Measurements from ENCODE around the gene ZDHHC22.

ZDHHC22 gene

GRCh38 chr14:77103475-77103874, 38.1 kb downstream of the ZDHHC22 start:
- Histone ChIP-seq H3K4me1 (ENCODE audit: control insufficient read depth, insufficient read depth, low read length, poor library complexity, severe bottlenecking) (peaks cover 24% of the 10 kb centered on the region), H3K4me3 (ENCODE audit: extremely low read depth, insufficient read depth, low read length, poor library complexity, severe bottlenecking) (no peak overlapping the region), H3K36me3 (ENCODE audit: control insufficient read depth, insufficient read depth, low read length) (peaks cover 30% of the 10 kb centered on the region), H3K9me3 (ENCODE audit: control insufficient read depth, low read length) (no peaks in the 10 kb centered on the region), H3K27ac (ENCODE audit: low read depth, low read length, severe bottlenecking) (no peak overlapping the region)

- Histone ChIP-seq H3K4me1 (ENCODE audit: control insufficient read depth, insufficient read depth, low read length, poor library complexity, severe bottlenecking) (peaks cover 24% of the 10 kb centered on the region), H3K36me3 (ENCODE audit: control insufficient read depth, insufficient read depth, low read length) (peaks cover 18% of the 10 kb centered on the region), H3K9me3 (ENCODE audit: control insufficient read depth, low read length) (no peaks in the 10 kb centered on the region), H3K4me3 (ENCODE audit: extremely low read depth, insufficient read depth, low read length, poor library complexity, severe bottlenecking) (no peak overlapping the region), H3K27ac (ENCODE audit: low read depth, low read length, severe bottlenecking) (no peak overlapping the region)
- WGBS, 2 experiments (ENCODE audit: insufficient coverage in 2 of 2) = 94% methylated on average over 4 of the region's 4 CpGs; no CpG with 5 or more reads in 1 of the 2 experiments
Observed at GRCh38 chr14:77102154-77102553, 39.4 kb downstream of the ZDHHC22 start.

GRCh38 chr14:77100961-77101360, 40.6 kb downstream of the ZDHHC22 start:
- peaks cover 6% of the 10 kb centered on the region for H3K36me3 ChIP-seq (ENCODE audit: control insufficient read depth, insufficient read depth, low read length)
- H3K4me3 ChIP-seq (ENCODE audit: extremely low read depth, insufficient read depth, low read length, poor library complexity, severe bottlenecking) = no peak overlapping the region
- H3K27ac ChIP-seq (ENCODE audit: low read depth, low read length, severe bottlenecking) = no peak overlapping the region
- H3K4me1 ChIP-seq (ENCODE audit: control insufficient read depth, insufficient read depth, low read length, poor library complexity, severe bottlenecking) = peaks cover 29% of the 10 kb centered on the region
- WGBS, 2 experiments (ENCODE audit: insufficient coverage in 2 of 2) = 83% methylated on average over 1 of the region's 3 CpGs
- no peaks in the 10 kb centered on the region for H3K9me3 ChIP-seq (ENCODE audit: control insufficient read depth, low read length)

- H3K27ac ChIP-seq (ENCODE audit: low read depth, low read length, severe bottlenecking) = no peak overlapping the region
- 63 to 84% methylated on average over 2 to 6 of the region's 7 CpGs for WGBS, 2 experiments (ENCODE audit: insufficient coverage in 2 of 2)
- H3K4me1 ChIP-seq (ENCODE audit: control insufficient read depth, insufficient read depth, low read length, poor library complexity, severe bottlenecking) = peaks cover 20% of the 10 kb centered on the region
- H3K9me3 ChIP-seq (ENCODE audit: control insufficient read depth, low read length) = no peaks in the 10 kb centered on the region
- no peaks in the 10 kb centered on the region for H3K36me3 ChIP-seq (ENCODE audit: control insufficient read depth, insufficient read depth, low read length)
- H3K4me3 ChIP-seq (ENCODE audit: extremely low read depth, insufficient read depth, low read length, poor library complexity, severe bottlenecking) = peak overlapping the region; percentile 82
Observed at GRCh38 chr14:77099425-77100167, 42.0 kb downstream of the ZDHHC22 start.

- peak overlapping the region; percentile 82 for H3K4me3 ChIP-seq (ENCODE audit: extremely low read depth, insufficient read depth, low read length, poor library complexity, severe bottlenecking)
- peaks cover 19% of the 10 kb centered on the region for H3K4me1 ChIP-seq (ENCODE audit: control insufficient read depth, insufficient read depth, low read length, poor library complexity, severe bottlenecking)
- H3K9me3 ChIP-seq (ENCODE audit: control insufficient read depth, low read length) = no peaks in the 10 kb centered on the region
- 16 to 20% methylated on average over 18 to 21 of the region's 23 CpGs for WGBS, 2 experiments (ENCODE audit: insufficient coverage in 2 of 2)
- peak overlapping the region; percentile 81 for H3K27ac ChIP-seq (ENCODE audit: low read depth, low read length, severe bottlenecking)
- H3K36me3 ChIP-seq (ENCODE audit: control insufficient read depth, insufficient read depth, low read length) = no peaks in the 10 kb centered on the region
Observed at GRCh38 chr14:77098529-77099353, 42.9 kb downstream of the ZDHHC22 start.

DNA sequence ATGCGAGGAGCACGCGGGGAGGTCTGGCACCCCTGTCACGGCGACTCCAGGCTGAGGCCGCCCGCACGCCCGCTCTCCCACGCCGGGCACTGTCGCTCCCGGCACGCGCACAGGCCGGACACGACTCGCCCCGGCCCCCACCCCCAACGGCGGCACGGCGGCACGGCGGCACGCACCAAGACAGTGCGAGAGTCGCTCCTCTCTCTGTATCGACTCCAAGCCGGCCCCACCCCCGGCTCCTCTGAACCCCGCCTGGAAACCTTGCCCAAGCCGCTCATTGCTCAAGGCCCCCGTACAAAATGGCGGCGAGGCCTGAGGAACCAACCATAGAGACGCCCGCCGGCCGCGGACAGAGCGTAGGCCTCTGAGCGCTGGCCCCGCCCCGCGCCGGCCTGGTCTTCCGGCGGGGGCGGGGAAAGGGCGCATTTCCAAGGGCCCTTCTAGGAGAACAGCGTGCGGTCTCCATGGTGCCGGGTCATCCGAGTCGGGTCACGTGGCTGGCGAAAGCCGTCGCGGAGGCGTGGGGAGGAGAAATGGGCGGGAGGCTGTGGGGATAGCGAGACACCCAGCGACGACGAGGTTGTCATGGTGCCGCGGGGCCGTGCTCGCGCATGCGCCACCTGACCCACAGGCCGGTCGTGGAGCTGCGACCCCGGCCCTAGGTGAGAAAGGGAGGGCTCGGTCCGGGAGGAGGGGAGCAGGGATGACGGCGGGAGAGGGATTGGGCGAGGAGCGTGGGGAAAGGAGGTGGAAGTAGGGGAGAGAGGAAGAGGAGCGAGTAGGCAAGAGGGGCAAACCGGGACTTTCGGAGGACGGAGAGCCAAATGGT, 43.7 kb downstream of the ZDHHC22 start, which contains the start of gene CIPC:
TSS of gene CIPC (plus strand) at position 559 of the 829 bp plus-strand sequence. CDS start 7,451 bp downstream, outside the sequence.
- WGBS, 2 experiments (ENCODE audit: insufficient coverage in 2 of 2) = 0 to 1% methylated on average over 59 to 84 of the region's 87 CpGs
- peak within 1 kb of the TSS; percentile 95 for H3K27ac ChIP-seq (ENCODE audit: low read depth, low read length, severe bottlenecking)
- H3K4me1 ChIP-seq (ENCODE audit: control insufficient read depth, insufficient read depth, low read length, poor library complexity, severe bottlenecking) = peaks cover 19% of the 10 kb centered on the region
- H3K9me3 ChIP-seq (ENCODE audit: control insufficient read depth, low read length) = no peaks in the 10 kb centered on the region
- no peaks in the 10 kb centered on the region for H3K36me3 ChIP-seq (ENCODE audit: control insufficient read depth, insufficient read depth, low read length)
- H3K4me3 ChIP-seq (ENCODE audit: extremely low read depth, insufficient read depth, low read length, poor library complexity, severe bottlenecking) = peak within 1 kb of the TSS; percentile 82

GRCh38 chr14:77097006-77097699, 44.4 kb downstream of the ZDHHC22 start:
- H3K9me3 ChIP-seq (ENCODE audit: control insufficient read depth, low read length) = no peaks in the 10 kb centered on the region
- H3K36me3 ChIP-seq (ENCODE audit: control insufficient read depth, insufficient read depth, low read length) = no peaks in the 10 kb centered on the region
- WGBS, 2 experiments (ENCODE audit: insufficient coverage in 2 of 2) = 12 to 13% methylated on average over 19 to 20 of the region's 20 CpGs
- H3K27ac ChIP-seq (ENCODE audit: low read depth, low read length, severe bottlenecking) = peak overlapping the region; percentile 95
- peak overlapping the region; percentile 82 for H3K4me3 ChIP-seq (ENCODE audit: extremely low read depth, insufficient read depth, low read length, poor library complexity, severe bottlenecking)
- peaks cover 19% of the 10 kb centered on the region for H3K4me1 ChIP-seq (ENCODE audit: control insufficient read depth, insufficient read depth, low read length, poor library complexity, severe bottlenecking)

- Histone ChIP-seq H3K9me3 (ENCODE audit: control insufficient read depth, low read length) (peaks cover 10% of the 10 kb centered on the region), H3K27ac (ENCODE audit: low read depth, low read length, severe bottlenecking) (no peak overlapping the region), H3K36me3 (ENCODE audit: control insufficient read depth, insufficient read depth, low read length) (no peaks in the 10 kb centered on the region), H3K4me1 (ENCODE audit: control insufficient read depth, insufficient read depth, low read length, poor library complexity, severe bottlenecking) (peaks cover 12% of the 10 kb centered on the region), H3K4me3 (ENCODE audit: extremely low read depth, insufficient read depth, low read length, poor library complexity, severe bottlenecking) (no peak overlapping the region)
- 0% methylated on average over 1 to 2 of the region's 8 CpGs for WGBS, 2 experiments (ENCODE audit: insufficient coverage in 2 of 2)
Observed at GRCh38 chr14:77094672-77095284, 46.8 kb downstream of the ZDHHC22 start.

- Histone ChIP-seq H3K4me1 (ENCODE audit: control insufficient read depth, insufficient read depth, low read length, poor library complexity, severe bottlenecking) (peaks cover 5% of the 10 kb centered on the region), H3K36me3 (ENCODE audit: control insufficient read depth, insufficient read depth, low read length) (no peaks in the 10 kb centered on the region), H3K27ac (ENCODE audit: low read depth, low read length, severe bottlenecking) (no peak overlapping the region), H3K9me3 (ENCODE audit: control insufficient read depth, low read length) (peaks cover 10% of the 10 kb centered on the region), H3K4me3 (ENCODE audit: extremely low read depth, insufficient read depth, low read length, poor library complexity, severe bottlenecking) (no peak overlapping the region)
- WGBS, 2 experiments (ENCODE audit: insufficient coverage in 2 of 2) = 94 to 100% methylated on average over 1 to 2 of the region's 3 CpGs
Observed at GRCh38 chr14:77092676-77093075, 48.9 kb downstream of the ZDHHC22 start.

GRCh38 chr14:77091518-77091917, 50.1 kb downstream of the ZDHHC22 start:
- Histone ChIP-seq H3K36me3 (ENCODE audit: control insufficient read depth, insufficient read depth, low read length) (no peaks in the 10 kb centered on the region), H3K4me1 (ENCODE audit: control insufficient read depth, insufficient read depth, low read length, poor library complexity, severe bottlenecking) (no peaks in the 10 kb centered on the region), H3K9me3 (ENCODE audit: control insufficient read depth, low read length) (peaks cover 10% of the 10 kb centered on the region)

More at GRCh38 chr14:77091518-77091917, 50.1 kb downstream of the ZDHHC22 start:
- Histone ChIP-seq H3K27ac (ENCODE audit: low read depth, low read length, severe bottlenecking) (no peak overlapping the region), H3K4me3 (ENCODE audit: extremely low read depth, insufficient read depth, low read length, poor library complexity, severe bottlenecking) (no peak overlapping the region)
